ENCODE measurements around the gene RER1.
A peak's percentile ranks its signal among the peaks of the same experiment; 100 is the strongest.

Gene RER1

GRCh38 chr1:2408859-2409276, 17.2 kb downstream of the RER1 start:
- DNase-seq: no peak

- no peak for DNase-seq
Observed at GRCh38 chr1:2409745-2410144, 18.1 kb downstream of the RER1 start.

- DNase-seq: no peak
Observed at GRCh38 chr1:2411801-2412394, 20.3 kb downstream of the RER1 start.

- DNase-seq: peak; percentile 58
Observed at GRCh38 chr1:2412395-2412772, 20.7 kb downstream of the RER1 start, which contains the start of gene PEX10. PEX10 (minus strand) TSS chr1:2412564; CDS start chr1:2412502, 62 bp downstream.

- DNase-seq: no peak
Observed at GRCh38 chr1:2412773-2413494, 21.3 kb downstream of the RER1 start.

GRCh38 chr1:2413495-2414296, 22.1 kb downstream of the RER1 start:
- DNase-seq: no peak

- no peak for DNase-seq
Observed at GRCh38 chr1:2414297-2414958, 22.8 kb downstream of the RER1 start.

- no peak for DNase-seq
Observed at GRCh38 chr1:2415337-2415736, 23.7 kb downstream of the RER1 start.

- no peak for DNase-seq
Observed at GRCh38 chr1:2415801-2416208, 24.2 kb downstream of the RER1 start.

- no peak for DNase-seq
Observed at GRCh38 chr1:2416403-2416802, 24.8 kb downstream of the RER1 start.

GRCh38 chr1:2417083-2417832, 25.6 kb downstream of the RER1 start:
- no peak for DNase-seq

GRCh38 chr1:2417833-2418225, 26.2 kb downstream of the RER1 start:
- DNase-seq: no peak

GRCh38 chr1:2418791-2419320, 27.2 kb downstream of the RER1 start:
- no peak for DNase-seq

- no peak for DNase-seq
Observed at GRCh38 chr1:2419416-2419815, 27.8 kb downstream of the RER1 start.

- no peak for DNase-seq
Observed at GRCh38 chr1:2422523-2422922, 30.9 kb downstream of the RER1 start.

- no peak for DNase-seq
Observed at GRCh38 chr1:2425892-2426291, 34.3 kb downstream of the RER1 start.

GRCh38 chr1:2426540-2426939, 34.9 kb downstream of the RER1 start:
- DNase-seq: no peak

GRCh38 chr1:2427051-2427450, 35.4 kb downstream of the RER1 start:
- no peak for DNase-seq

- no peak for DNase-seq
Observed at GRCh38 chr1:2427976-2428375, 36.3 kb downstream of the RER1 start.

- no peak for DNase-seq
Observed at GRCh38 chr1:2428490-2428889, 36.8 kb downstream of the RER1 start.

- DNase-seq: no peak
Observed at GRCh38 chr1:2429780-2430591, 38.3 kb downstream of the RER1 start.

- DNase-seq: no peak
Observed at GRCh38 chr1:2430592-2430973, 38.9 kb downstream of the RER1 start.
